ENCODE measurements around the gene WIF1. TPM values are rescaled to one million over a fixed set of nuclear protein-coding genes. Genes with fewer than 3 reads are reported as not detected.

Gene WIF1
- total RNA-seq, 4 donors from 2014 or later: 7.7 TPM; not detected in 3

DNA sequence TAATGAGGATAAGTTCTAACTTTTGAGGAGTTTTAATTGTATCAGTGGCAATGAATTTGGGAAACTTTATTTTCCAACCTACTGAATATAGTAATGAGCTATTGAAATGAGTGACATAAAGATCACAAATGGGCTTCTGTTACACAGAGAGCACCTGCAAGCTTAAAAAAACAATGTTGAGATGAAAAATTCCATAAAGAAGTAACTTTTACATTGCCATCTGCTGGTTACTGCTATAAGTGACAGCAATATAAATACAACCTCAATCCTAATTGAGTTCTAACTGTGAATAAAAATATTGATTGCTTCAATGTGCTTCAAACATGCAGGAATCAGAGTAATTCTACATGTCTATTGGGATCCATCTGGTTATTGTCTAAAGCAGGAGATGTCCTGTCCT lies 14.2 kb downstream of the WIF1 start:
- Histone ChIP-seq H3K27ac (no peak overlapping the region), H3K4me1 (no peaks in the 10 kb centered on the region), H3K4me3 (no peak overlapping the region), H3K9me3 (no peaks in the 10 kb centered on the region), H3K27me3 (no peaks in the 10 kb centered on the region), H3K36me3 (no peaks in the 10 kb centered on the region)
- no peak for DNase-seq
- intact Hi-C loops (cut with DNase I; ENCODE audit: low total_unique reads): no loop called here
- TF ChIP-seq, protein P1, sequence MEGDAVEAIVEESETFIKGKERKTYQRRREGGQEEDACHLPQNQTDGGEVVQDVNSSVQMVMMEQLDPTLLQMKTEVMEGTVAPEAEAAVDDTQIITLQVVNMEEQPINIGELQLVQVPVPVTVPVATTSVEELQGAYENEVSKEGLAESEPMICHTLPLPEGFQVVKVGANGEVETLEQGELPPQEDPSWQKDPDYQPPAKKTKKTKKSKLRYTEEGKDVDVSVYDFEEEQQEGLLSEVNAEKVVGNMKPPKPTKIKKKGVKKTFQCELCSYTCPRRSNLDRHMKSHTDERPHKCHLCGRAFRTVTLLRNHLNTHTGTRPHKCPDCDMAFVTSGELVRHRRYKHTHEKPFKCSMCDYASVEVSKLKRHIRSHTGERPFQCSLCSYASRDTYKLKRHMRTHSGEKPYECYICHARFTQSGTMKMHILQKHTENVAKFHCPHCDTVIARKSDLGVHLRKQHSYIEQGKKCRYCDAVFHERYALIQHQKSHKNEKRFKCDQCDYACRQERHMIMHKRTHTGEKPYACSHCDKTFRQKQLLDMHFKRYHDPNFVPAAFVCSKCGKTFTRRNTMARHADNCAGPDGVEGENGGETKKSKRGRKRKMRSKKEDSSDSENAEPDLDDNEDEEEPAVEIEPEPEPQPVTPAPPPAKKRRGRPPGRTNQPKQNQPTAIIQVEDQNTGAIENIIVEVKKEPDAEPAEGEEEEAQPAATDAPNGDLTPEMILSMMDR (IDR thresholded peaks at IDR 0.05): peak in 1 of 4 experiments; percentile 12
- TF ChIP-seq POLR2A (IDR thresholded peaks at IDR 0.05): no peak

DNA sequence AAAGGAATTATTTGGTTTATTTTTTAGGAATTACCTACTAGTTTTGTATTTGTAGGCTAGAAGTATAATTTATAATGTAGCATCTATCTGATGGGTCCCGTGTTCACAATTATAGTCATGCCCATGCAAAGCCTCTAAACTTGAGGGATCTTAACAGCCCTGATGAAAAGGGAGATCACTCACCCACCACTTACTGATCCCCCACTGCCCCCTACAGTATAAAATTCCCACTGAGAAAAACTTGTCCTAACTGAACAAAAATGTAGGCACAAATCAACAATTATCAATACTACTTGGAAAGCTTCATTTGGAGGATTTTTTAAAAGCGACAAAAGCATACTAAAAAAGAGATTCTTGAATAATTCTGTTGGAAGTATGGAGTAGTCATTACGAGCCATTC lies 21.0 kb downstream of the WIF1 start:
- Histone ChIP-seq H3K27me3 (no peaks in the 10 kb centered on the region), H3K4me1 (no peaks in the 10 kb centered on the region), H3K9me3 (no peaks in the 10 kb centered on the region), H3K4me3 (no peak overlapping the region), H3K27ac (no peak overlapping the region), H3K36me3 (no peaks in the 10 kb centered on the region)
- no peak for TF ChIP-seq POLR2A (IDR thresholded peaks at IDR 0.05)
- TF ChIP-seq, protein P1 (IDR thresholded peaks at IDR 0.05): no peak
- intact Hi-C loops (cut with DNase I; ENCODE audit: low total_unique reads): no loop called here
- DNase-seq: no peak

DNA sequence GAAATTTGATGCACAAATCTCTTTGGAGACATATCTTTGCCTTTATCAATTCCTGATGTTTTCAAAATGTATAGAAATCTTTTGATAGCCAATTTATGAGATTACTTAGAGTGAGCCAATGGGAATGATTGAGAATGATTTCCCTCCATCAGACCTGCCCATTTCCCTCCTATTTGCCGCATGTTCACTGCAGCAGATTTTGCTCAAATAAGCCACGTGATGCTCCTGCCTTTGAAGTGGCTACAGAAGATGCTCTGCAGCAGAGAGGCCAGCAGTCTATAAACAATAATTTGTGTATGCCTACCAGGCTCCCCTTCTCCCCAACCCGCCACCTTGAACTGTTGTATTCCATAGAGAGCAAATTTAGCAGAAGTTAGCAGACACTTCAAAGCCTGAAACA lies 21.9 kb downstream of the WIF1 start:
- H3K4me1 ChIP-seq: no peaks in the 10 kb centered on the region
- TF ChIP-seq POLR2A (IDR thresholded peaks at IDR 0.05): no peak
- TF ChIP-seq, protein P1 (IDR thresholded peaks at IDR 0.05): no peak
- peaks cover 0 to 4% of the 10 kb centered on the region in 2 donors for H3K27me3 ChIP-seq
- intact Hi-C loops (cut with DNase I; ENCODE audit: low total_unique reads): no loop called here
- no peak overlapping the region for H3K4me3 ChIP-seq
- H3K27ac ChIP-seq: no peak overlapping the region
- no peaks in the 10 kb centered on the region for H3K9me3 ChIP-seq
- DNase-seq: no peak
- H3K36me3 ChIP-seq: no peaks in the 10 kb centered on the region

DNA sequence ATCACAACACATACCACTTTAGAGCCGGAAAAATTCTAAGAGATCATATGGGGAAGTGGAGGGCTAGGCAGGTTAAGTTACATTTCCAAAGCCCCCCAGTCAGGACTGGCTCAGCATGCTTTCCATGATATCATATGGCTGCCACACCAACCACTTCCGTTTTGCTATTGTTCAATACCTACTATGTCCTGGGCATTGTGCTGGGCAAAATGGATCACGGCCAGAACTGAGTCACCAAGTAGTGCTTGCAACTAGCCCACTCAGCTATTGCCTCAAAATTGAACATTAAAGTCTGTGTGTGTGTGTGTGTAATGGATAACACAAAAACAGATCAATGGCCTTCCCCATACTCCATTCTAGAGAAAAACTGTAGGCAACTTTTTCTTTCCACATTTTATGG lies 22.7 kb downstream of the WIF1 start:
- no peaks in the 10 kb centered on the region for H3K4me1 ChIP-seq
- no peak for DNase-seq
- peaks cover 0 to 9% of the 10 kb centered on the region in 2 donors for H3K27me3 ChIP-seq
- H3K9me3 ChIP-seq: no peaks in the 10 kb centered on the region
- no peak overlapping the region for H3K4me3 ChIP-seq
- H3K27ac ChIP-seq: no peak overlapping the region
- H3K36me3 ChIP-seq: no peaks in the 10 kb centered on the region
- TF ChIP-seq, protein P1 (IDR thresholded peaks at IDR 0.05): no peak
- intact Hi-C loops (cut with DNase I; ENCODE audit: low total_unique reads): no loop called here

DNA sequence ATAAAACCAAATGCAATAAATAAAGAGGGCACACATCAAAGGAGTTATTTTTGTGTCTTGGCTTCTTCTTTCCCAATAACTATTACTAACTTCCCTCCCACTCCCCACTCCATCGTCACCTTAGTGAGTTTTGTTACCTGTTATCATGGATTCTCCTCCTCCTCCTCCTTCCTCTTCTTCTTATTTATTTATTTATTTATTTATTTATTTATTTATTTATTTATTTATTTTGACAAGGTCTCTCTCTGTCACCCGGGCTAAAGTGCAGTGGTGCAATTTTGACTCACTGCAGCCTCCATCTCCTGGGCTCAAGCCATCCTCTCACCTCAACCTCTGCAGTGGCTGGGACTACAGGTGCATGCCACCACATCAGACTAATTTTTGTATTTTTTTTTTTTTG lies 26.4 kb downstream of the WIF1 start:
- TF ChIP-seq, protein P1 (IDR thresholded peaks at IDR 0.05): no peak
- TF ChIP-seq POLR2A (IDR thresholded peaks at IDR 0.05): no peak
- intact Hi-C loops (cut with DNase I; ENCODE audit: low total_unique reads): no loop called here
- DNase-seq: no peak

More for the DNA sequence above, 26.4 kb downstream of the WIF1 start:
- Histone ChIP-seq H3K27ac (no peak overlapping the region), H3K4me3 (no peak overlapping the region), H3K9me3 (no peaks in the 10 kb centered on the region), H3K36me3 (no peaks in the 10 kb centered on the region), H3K4me1 (no peaks in the 10 kb centered on the region), H3K27me3 (peaks cover 0 to 9% of the 10 kb centered on the region in 2 donors)

Measured in uterus (tissue), 4 donors.